GM12874 (cell line): ENCODE results near the gene SLC29A2.

ENCODE experiments used
- CTCF ChIP-seq: IDR thresholded peaks from 2 replicates; pipeline ENCODE4 v1.5.1; 2011; ENCODE audit warnings: low read depth, mild to moderate bottlenecking, control low read depth, low read length, moderate library complexity; ENCODE audit not compliant: insufficient read depth

Gene SLC29A2

GRCh38 chr11:66324664-66325063 is 46.9 kb downstream of the SLC29A2 start:
- no peak for TF ChIP-seq CTCF

- no peak for TF ChIP-seq CTCF
Measured at GRCh38 chr11:66323684-66324083, 47.9 kb downstream of the SLC29A2 start.

GRCh38 chr11:66322732-66323427 is 48.7 kb downstream of the SLC29A2 start:
- no peak for TF ChIP-seq CTCF

DNA sequence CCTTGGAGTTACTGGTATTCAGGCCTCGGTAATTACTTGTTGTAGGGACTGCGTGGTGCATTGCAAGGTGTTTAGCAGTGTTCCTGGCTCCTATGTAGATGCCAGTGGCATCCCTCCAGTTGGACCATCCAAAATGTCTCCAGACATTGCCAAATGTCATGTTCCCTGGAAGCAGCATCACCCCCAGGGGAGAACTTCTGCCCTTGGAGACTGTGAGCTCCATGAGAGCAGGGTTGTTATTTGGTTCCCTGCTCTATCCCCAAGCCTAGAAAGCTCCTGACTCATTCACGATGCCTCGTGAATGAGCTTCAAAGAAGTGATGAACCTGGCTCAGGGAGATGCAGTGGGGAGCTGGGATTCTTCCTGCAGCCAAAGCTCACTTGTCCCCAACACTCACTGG is 50.0 kb downstream of the SLC29A2 start:
- no peak for TF ChIP-seq CTCF

- TF ChIP-seq CTCF = no peak
Measured at GRCh38 chr11:66318600-66318970, 53.0 kb downstream of the SLC29A2 start.

GRCh38 chr11:66317723-66318599 is 53.6 kb downstream of the SLC29A2 start:
- TF ChIP-seq CTCF = no peak

DNA sequence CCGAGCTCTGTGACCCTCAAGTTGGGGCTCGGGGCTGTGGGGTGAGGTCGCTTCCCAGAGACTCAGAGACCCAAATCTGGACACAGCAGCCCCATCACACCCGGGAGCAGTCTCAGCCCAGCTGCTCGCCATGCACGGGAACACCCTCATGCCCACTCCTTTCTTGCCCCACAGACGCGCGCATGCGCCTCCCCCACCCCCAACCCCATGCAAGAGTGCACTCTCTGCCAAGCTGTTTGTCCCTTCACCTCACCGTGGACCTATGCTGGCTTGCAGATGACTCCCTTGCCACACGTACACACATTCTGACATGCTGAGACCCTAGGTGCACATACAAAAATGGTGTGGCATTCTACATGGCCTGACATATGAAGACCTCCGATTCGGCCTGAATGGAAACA is 54.2 kb downstream of the SLC29A2 start:
- no peak for TF ChIP-seq CTCF
